NT2/D1 (cell line): Measurements from ENCODE around the gene CLTRN.

ENCODE experiments used
- SUZ12 ChIP-seq: IDR thresholded peaks from 2 replicates; pipeline ENCODE4 v1.6.1; 2011; ENCODE audit not compliant: insufficient read length, insufficient read depth; ENCODE audit errors: extremely low read depth
- ZNF274 ChIP-seq: IDR thresholded peaks from 2 replicates; pipeline ENCODE4 v1.6.1; 2011; ENCODE audit warnings: mild to moderate bottlenecking, low read depth, low read length

GRCh38 chrX:15623054-15623453, 41.6 kb downstream of the CLTRN start:
- TF ChIP-seq SUZ12 (no peak), ZNF274 (no peak)
